HG03103 (cell line): ENCODE measurements around the gene SASH1.
"Not testable (repeated sequence)": the region's sequence is repeated elsewhere in the genome, so short reads cannot be mapped to it uniquely, and the experiment has no call there.

Source experiments
- ATAC-seq: cut with Tn5 transposase; IDR thresholded peaks from one replicate; pipeline ENCODE4 v1.9.1; 2021; ENCODE audit warnings: low read depth; ENCODE audit not compliant: unreplicated experiment

SASH1 gene

GRCh38 chr6:148328876-148329555, 13.6 kb upstream of the SASH1 start:
- no peak for ATAC-seq

DNA sequence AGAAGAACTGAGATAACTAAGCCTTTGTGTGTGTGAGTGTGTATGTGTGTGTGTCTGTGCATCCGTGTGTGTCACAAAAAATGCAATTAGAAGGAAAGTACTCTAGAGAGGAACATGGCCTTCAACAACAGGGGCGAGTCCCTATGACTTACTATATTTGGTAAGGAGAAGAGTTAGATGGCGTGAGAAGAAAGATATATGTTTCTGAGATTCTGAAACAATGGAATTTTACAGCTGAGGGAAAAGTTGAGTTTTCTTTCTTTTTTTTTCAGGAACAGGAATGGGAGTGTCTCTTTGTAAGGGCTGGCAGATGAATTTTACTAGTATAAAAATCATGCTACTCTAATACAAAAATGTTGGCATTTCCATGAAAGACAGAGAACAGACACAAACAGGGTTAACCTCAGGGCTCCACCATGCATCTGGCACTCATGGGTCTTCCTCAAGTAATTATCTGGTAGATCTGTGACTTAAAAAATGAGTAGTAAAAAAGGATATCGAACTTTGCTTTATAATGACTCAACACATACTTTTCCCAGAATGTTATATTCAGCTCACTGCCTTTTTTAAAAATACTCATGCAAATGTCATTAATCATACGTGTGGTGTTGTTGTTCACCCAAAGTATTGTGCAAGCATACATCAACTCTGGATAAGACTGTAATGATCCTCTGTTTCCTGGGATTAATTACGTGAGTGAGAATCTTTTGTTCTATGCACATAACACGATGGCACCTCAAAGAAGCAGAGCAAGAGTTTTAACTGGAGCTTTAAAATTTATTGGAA, 12.8 kb upstream of the SASH1 start:
- ATAC-seq = no peak

- ATAC-seq = no peak
These were observed 10.6 kb upstream of the SASH1 start for GRCh38 chr6:148332088-148332487.

DNA sequence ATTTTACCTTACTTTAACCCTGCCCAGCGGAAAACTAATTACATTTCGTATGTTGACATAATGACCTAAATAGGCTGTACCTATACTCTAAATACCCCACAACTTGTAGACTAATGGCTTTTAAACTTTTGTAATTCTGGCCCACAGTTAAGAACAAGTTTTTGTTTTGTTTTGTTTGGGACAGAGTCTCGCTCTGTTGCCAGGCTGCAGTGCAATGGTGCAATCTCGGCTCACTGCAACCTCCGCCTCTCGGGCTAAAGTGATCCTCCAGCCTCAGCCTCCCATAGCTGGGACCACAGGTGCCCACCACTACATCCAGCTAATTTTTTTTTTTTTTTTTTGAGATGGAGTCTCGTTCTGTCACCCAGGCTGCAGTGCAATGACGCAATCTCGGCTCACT, 5.7 kb upstream of the SASH1 start:
- ATAC-seq = no peak

- no peak for ATAC-seq
These were observed 2.9 kb upstream of the SASH1 start for GRCh38 chr6:148339766-148340165.

DNA sequence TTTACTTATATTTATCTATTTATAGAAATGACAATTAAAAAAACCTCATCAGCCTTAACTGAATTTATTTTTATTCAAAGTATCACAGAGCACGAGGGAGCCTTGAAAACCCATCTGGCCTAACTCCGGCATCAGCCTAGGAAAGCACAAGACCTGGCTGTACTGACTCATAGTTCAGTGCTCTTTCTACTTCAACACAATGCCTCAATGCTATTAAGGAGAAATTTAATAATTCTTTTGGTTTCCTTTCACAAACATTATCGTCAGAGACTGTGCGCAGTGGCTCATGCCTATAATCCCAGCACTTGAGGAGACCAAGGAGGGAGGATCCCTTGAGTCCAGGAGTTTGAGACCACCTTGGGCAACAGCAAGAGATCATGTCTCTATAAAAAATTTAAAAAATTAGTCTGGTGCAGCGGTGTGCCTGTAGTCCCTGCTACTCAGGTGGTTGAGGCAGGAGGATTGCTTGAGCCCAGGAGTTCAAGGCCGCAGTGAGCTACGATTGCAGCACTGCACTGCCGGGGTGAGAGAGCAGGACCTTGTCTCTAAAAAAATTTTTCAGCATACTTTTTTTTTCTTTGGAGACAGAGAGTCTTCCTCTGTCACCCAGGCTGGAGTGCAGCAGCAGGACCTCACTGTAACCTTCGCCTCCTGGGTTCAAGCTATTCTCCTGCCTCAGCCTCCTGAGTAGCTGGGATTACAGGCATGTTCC, 1.9 kb upstream of the SASH1 start:
- ATAC-seq = no peak

- no peak for ATAC-seq
These were observed 613 bp upstream of the SASH1 start for GRCh38 chr6:148342100-148342349.

DNA sequence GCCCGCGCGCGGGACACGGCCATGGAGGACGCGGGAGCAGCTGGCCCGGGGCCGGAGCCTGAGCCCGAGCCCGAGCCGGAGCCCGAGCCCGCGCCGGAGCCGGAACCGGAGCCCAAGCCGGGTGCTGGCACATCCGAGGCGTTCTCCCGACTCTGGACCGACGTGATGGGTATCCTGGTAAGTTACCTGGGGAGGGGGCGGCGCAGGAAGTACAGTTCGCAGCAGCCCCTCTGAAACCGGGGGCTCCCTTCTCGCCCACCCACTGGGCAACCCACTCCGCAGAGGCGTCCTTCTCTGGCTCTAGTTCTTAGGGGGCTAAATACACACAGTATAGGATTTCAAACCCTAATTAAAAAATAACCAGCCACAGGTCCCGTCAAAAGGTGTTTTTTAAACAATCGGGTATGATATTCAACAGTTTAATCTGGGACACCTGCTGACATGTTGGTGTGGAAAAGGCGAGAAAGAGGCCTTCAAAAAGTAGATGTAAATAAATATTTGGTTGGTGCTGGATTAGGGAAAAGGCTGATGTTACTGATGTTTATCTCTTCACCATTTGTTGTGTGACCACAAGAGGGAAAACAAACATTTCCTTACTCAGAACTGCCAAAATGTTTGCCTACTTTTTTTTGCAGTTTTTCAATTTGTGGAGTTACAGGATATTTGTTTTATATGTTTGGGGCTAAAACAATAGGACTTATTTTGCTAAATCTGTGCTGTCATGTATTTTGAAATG, 577 bp downstream of the SASH1 start:
- ATAC-seq = no peak

DNA sequence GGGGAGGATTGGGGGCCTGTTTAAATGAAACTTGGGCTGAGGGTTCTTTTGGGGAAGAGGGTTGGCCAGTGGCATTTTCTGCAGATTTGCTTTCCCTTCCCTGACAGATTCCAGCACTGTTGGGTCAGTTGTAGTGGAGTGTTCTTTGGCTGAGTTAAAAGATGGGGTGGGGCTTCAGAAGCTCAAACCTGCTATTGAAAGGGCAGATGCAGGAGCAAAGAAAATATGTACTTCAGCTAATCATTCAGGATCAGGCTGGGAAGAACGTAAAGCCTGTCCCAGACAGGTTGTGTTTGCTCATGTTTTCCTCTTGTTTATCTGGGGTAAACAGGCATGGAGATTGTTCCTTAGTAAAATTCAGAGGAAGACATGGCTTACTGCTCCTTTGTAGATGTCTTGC, 2.5 kb downstream of the SASH1 start:
- ATAC-seq = no peak

DNA sequence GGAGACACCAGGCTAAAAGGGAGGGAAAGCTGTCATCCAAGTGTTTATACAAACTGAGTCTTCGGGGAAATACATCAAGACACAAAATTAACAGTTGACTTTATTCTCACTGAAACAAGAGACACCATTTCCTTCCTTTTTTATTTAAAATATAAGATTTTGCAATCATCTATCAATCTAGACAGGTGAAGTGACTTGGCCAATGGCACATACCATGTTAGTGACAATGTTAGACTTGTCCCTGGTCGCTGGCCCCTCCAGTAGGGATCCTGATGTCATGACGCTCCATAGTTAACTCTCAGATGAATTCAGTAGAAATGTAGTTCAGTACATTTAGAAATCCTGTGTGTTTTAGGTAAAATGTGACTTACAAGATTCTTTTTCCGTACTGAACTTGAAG, 2.9 kb downstream of the SASH1 start:
- no peak for ATAC-seq

GRCh38 chr6:148346681-148347440, 4.2 kb downstream of the SASH1 start:
- no peak for ATAC-seq

DNA sequence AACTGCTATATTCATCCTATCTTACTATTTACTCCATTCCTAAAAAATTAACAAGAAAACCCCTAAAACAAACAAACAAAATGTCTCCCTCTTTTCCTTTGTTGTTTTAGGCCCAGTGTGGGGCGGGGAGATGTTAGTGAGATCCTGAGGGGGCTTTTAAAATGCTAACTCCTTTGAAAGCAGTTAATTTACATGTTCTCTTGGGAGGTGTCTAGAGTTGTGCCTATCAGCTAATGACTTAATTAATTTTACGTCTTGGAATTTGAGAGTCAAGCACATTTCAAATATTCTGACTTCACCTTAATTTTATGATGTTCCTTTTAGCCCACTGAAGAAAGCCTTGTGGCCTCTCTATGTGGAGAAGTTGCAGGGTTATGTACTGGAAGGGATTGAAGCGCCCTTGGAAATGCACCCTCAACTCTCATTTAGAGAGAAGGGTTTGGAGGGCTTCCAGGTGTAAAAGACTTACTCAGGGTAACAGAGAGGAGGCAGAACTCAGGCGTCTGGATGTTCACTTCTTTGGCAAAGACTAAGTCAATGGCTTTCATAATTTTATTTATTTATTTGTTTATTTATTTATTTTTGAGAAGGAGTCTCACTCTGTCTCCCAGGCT, 4.9 kb downstream of the SASH1 start:
- no peak for ATAC-seq

- ATAC-seq = no peak
These were observed 5.7 kb downstream of the SASH1 start for GRCh38 chr6:148348335-148348734.

- no peak for ATAC-seq
These were observed 6.1 kb downstream of the SASH1 start for GRCh38 chr6:148348778-148349177.

- ATAC-seq = no peak
These were observed 6.8 kb downstream of the SASH1 start for GRCh38 chr6:148349466-148349865.

DNA sequence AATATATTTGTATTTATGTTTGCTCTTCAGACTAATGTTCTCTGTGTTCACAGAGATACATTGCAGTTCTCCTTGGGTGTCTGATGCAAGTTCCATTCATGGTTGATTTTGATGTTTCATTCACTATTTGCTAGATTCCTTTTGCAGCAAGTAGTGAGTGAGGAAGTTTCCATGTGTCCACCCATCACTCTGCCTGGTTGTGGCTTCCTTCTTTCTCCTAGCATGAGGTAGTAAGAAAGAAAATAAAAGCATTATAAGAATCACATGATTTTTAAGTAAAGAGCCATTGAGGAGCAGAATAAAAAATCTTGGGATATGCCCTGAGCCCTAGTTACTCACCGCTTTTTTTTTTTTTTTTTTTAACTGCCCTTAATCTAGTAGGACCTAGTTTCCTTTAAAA, 8.7 kb downstream of the SASH1 start:
- no peak for ATAC-seq

DNA sequence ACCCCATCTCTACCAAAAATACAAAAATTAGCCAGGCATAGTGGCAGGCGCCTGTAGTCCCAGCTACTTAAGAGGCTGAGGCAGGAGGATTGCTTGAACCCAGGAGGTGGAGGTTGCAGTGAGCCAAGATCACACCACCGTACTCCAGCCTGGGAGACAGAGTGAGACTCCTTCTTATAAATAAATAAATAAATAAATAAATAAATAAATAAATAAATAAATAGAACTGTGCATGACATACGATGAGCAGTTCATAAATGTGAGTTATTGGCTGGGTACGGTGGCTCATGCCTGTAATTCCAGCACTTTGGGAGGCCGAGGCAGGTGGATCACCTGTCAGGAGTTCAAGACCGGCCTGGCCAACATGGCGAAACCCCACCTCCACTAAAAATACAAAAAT, 9.8 kb downstream of the SASH1 start:
- not testable (repeated sequence) for ATAC-seq

DNA sequence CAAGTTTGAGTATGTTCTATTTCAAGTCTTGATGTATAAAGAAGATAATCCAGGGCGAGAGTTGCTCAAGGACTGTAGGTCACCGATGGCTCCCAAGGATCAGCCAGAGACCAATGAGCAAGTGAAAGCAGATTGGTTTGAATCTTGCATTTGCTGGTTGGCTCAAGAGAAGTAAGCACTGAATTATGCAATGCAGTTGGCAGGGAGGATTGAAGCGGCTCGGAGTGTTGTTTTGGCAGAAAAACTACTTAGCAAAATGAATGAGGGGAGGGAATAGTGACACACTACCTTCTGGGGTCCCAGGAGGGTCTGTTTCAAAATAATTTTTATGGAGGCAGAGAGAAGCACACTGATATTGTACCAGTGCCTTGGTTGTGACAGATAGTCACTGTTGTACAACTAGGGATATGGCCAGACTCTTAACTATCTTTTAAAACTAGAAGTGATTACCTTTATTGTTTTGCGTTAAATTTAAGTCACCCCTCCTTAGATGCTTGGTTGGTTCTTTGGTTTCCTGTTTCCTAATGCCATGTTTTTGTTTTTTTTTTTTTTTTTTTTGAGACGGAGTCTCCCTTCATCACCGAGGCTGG, 15.7 kb downstream of the SASH1 start:
- no peak for ATAC-seq

DNA sequence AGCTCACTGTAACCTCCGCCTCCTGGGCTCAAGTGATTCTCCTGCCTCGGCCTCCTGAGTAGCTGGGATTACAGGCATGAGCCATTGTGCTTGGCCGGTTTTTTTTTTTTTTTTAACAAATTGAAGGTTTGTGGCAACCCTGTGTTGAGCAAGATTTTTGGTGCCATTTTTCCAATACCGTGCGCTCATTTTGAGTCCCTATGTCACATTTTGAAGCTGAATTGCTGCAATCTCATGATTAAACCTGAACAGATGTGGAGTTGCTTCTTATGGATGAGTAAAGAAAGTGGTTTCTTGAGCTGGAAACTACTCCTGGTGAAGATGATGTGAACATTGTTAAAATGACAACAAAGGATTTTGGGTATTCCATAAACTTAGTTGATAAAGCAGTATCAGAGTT, 16.6 kb downstream of the SASH1 start:
- ATAC-seq = no peak
